Measurements from ENCODE around the gene DIRAS1. TPM values are rescaled to one million over a fixed set of nuclear protein-coding genes. Genes with fewer than 3 reads are reported as not detected.
"Not testable (repeated sequence)": the region's sequence is repeated elsewhere in the genome, so short reads cannot be mapped to it uniquely, and the experiment has no call there.

The DIRAS1 gene
- total RNA-seq, 2 experiments from 2014 or later, result not detected

GRCh38 chr19:2716275-2716650 lies 4.9 kb downstream of the DIRAS1 start:
- CTCF ChIA-PET, result no interaction called here
- peaks cover 11% of the 10 kb centered on the region for H3K27me3 Mint-ChIP-seq

GRCh38 chr19:2715470-2716274 lies 5.5 kb downstream of the DIRAS1 start:
- peaks cover 26% of the 10 kb centered on the region for H3K4me1 Mint-ChIP-seq (ENCODE audit: low read depth)
- Histone ChIP-seq H3K36me3 (ENCODE audit: insufficient read depth, low read length) (no peaks in the 10 kb centered on the region), H3K27me3 (ENCODE audit: control insufficient read depth in 1 of 2, insufficient read depth in 2 of 2, low read length in 2 of 2) (peaks cover 12 to 16% of the 10 kb centered on the region in 2 experiments), H3K9me3 (ENCODE audit: control insufficient read depth in 1 of 2, insufficient read depth in 1 of 2, low read length in 2 of 2) (peaks cover 0 to 34% of the 10 kb centered on the region in 2 experiments), H3K4me3 (ENCODE audit: low read length) (no peak overlapping the region), H3K27ac (ENCODE audit: low read depth in 1 of 2, low read length in 2 of 2) (no peak overlapping the region), H3K4me1 (ENCODE audit: insufficient read depth, low read length) (peaks cover 9% of the 10 kb centered on the region)
- intact Hi-C loops (cut with DNase I, micrococcal nuclease), result no loop called here
- ChIA-PET POLR2A (no interaction called here), CTCF (no interaction called here)
- DNase-seq (no peak), ATAC-seq (ENCODE audit: poor library complexity) (no peak)
- no peaks in the 10 kb centered on the region for H3K36me3 Mint-ChIP-seq (ENCODE audit: low read depth)
- no peak for TF ChIP-seq CTCF (IDR thresholded peaks at IDR 0.05)
- peaks cover 5% of the 10 kb centered on the region for H3K9me3 Mint-ChIP-seq
- H3K4me3 Mint-ChIP-seq, result no peak overlapping the region
- H3K27me3 Mint-ChIP-seq, result peaks cover 11% of the 10 kb centered on the region
- no peak overlapping the region for H3K27ac Mint-ChIP-seq

More at GRCh38 chr19:2716275-2716650, 4.9 kb downstream of the DIRAS1 start:
- Mint-ChIP-seq H3K4me3 (no peak overlapping the region), H3K36me3 (ENCODE audit: low read depth) (no peaks in the 10 kb centered on the region), H3K9me3 (peaks cover 5% of the 10 kb centered on the region), H3K27ac (no peak overlapping the region), H3K4me1 (ENCODE audit: low read depth) (peaks cover 25% of the 10 kb centered on the region)
- ATAC-seq (ENCODE audit: poor library complexity) (no peak), DNase-seq (peak in 1 of 14 experiments; percentile 13)
- peaks cover 0 to 34% of the 10 kb centered on the region in 2 experiments for H3K9me3 ChIP-seq (ENCODE audit: control insufficient read depth in 1 of 2, insufficient read depth in 1 of 2, low read length in 2 of 2)
- H3K4me1 ChIP-seq (ENCODE audit: insufficient read depth, low read length), result peaks cover 8% of the 10 kb centered on the region
- no peak overlapping the region for H3K27ac ChIP-seq (ENCODE audit: low read depth in 1 of 2, low read length in 2 of 2)
- H3K4me3 ChIP-seq (ENCODE audit: low read length), result no peak overlapping the region
- H3K27me3 ChIP-seq (ENCODE audit: control insufficient read depth in 1 of 2, insufficient read depth in 2 of 2, low read length in 2 of 2), result peaks cover 13 to 17% of the 10 kb centered on the region in 2 experiments
- no peak for TF ChIP-seq CTCF (IDR thresholded peaks at IDR 0.05)
- POLR2A ChIA-PET, result no interaction called here
- no peaks in the 10 kb centered on the region for H3K36me3 ChIP-seq (ENCODE audit: insufficient read depth, low read length)
- intact Hi-C loops (cut with DNase I, micrococcal nuclease), result no loop called here

DNA sequence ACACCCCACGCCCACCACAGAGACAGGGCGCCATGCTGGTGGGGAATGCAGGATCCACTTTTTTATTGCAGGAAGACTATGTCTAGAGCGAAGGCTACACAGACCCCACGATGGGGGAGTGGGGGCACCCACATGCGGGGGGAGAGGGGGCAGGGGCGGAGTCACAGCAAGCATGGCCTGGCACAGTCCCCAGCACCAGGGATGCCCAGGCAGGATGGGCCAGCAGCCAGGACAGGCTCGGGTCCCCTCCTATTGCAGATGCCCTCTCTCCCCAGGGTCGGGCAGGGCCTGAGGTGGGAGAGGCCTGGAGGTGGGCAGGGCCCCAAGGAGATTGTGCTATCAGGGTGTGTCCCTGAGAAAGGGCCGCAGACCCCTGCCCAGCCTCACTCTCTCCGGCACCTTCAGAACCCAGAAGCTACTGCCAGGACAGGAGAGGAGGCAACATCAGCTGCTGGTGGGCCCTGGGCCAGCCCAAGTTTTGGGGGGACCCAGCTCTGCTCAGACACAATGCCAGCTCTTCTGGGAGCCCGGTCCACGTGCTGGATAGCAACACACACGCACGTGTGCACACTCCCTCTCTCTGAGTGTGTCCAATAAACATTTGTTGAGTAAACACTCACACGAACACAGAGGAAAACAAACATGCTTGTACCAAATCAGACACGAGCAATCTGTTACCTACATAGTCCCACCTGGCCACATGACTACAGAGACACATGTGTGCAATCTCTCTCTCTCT lies 6.5 kb downstream of the DIRAS1 start:
- intact Hi-C loops (cut with DNase I, micrococcal nuclease), result no loop called here
- TF ChIP-seq CTCF (IDR thresholded peaks at IDR 0.05), result no peak
- no peaks in the 10 kb centered on the region for H3K36me3 ChIP-seq (ENCODE audit: insufficient read depth, low read length)
- POLR2A ChIA-PET, result no interaction called here
- peaks cover 5% of the 10 kb centered on the region for H3K9me3 Mint-ChIP-seq
- peaks cover 7% of the 10 kb centered on the region for H3K4me1 ChIP-seq (ENCODE audit: insufficient read depth, low read length)
- H3K27me3 Mint-ChIP-seq, result peaks cover 7% of the 10 kb centered on the region
- no peak overlapping the region for H3K4me3 ChIP-seq (ENCODE audit: low read length)
- H3K27me3 ChIP-seq (ENCODE audit: control insufficient read depth in 1 of 2, insufficient read depth in 2 of 2, low read length in 2 of 2), result peaks cover 3 to 7% of the 10 kb centered on the region in 2 experiments
- DNase-seq (no peak), ATAC-seq (ENCODE audit: poor library complexity) (no peak)
- peaks cover 27% of the 10 kb centered on the region for H3K4me1 Mint-ChIP-seq (ENCODE audit: low read depth)
- CTCF ChIA-PET, result no interaction called here
- no peak overlapping the region for H3K27ac ChIP-seq (ENCODE audit: low read depth in 1 of 2, low read length in 2 of 2)
- H3K4me3 Mint-ChIP-seq, result no peak overlapping the region
- no peaks in the 10 kb centered on the region for H3K36me3 Mint-ChIP-seq (ENCODE audit: low read depth)
- no peak overlapping the region for H3K27ac Mint-ChIP-seq
- peaks cover 0 to 27% of the 10 kb centered on the region in 2 experiments for H3K9me3 ChIP-seq (ENCODE audit: control insufficient read depth in 1 of 2, insufficient read depth in 1 of 2, low read length in 2 of 2)

DNA sequence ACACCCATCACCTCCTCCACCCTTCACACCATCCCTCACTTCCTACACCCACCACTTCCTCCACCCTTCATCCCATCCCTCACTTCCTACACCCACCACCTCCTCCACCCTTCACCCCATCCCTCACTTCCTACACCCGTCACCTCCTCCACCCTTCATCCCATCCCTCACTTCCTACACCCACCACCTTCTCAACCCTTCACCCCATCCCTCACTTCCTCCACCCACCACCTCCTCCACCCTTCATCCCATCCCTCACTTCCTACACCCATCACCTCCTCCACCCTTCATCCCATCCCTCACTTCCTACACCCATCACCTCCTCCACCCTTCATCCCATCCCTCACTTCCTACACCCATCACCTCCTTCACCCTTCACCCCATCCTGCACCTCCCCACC lies 7.1 kb downstream of the DIRAS1 start:
- peaks cover 25% of the 10 kb centered on the region for H3K4me1 Mint-ChIP-seq (ENCODE audit: low read depth)
- H3K4me3 ChIP-seq (ENCODE audit: low read length); intact Hi-C loops (cut with DNase I, micrococcal nuclease); H3K27me3 Mint-ChIP-seq; H3K4me1 ChIP-seq (ENCODE audit: insufficient read depth, low read length); H3K9me3 Mint-ChIP-seq; DNase-seq; ATAC-seq (ENCODE audit: poor library complexity); H3K4me3 Mint-ChIP-seq; H3K27me3 ChIP-seq (ENCODE audit: control insufficient read depth in 1 of 2, insufficient read depth in 2 of 2, low read length in 2 of 2); CTCF ChIA-PET; H3K27ac Mint-ChIP-seq; H3K36me3 ChIP-seq (ENCODE audit: insufficient read depth, low read length); H3K36me3 Mint-ChIP-seq (ENCODE audit: low read depth); H3K27ac ChIP-seq (ENCODE audit: low read depth in 1 of 2, low read length in 2 of 2); POLR2A ChIA-PET: not testable (repeated sequence)
- H3K9me3 ChIP-seq (ENCODE audit: control insufficient read depth in 1 of 2, insufficient read depth in 1 of 2, low read length in 2 of 2), result peaks cover 0 to 27% of the 10 kb centered on the region in 2 experiments

DNA sequence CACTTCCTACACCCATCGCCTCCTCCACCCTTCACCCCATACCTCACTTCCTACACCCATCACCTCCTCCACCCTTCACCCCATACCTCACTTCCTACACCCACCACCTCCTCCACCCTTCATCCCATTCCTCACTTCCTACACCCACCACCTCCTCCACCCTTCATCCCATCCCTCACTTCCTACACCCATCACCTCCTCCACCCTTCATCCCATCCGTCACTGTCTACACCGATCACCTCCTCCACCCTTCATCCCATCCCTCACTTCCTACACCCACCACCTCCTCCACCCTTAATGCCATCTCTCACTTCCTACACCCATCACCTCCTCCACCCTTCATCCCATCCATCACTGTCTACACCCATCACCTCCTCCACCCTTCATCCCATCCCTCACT lies 8.0 kb downstream of the DIRAS1 start:
- DNase-seq; H3K27me3 Mint-ChIP-seq; H3K4me1 ChIP-seq (ENCODE audit: insufficient read depth, low read length); H3K36me3 ChIP-seq (ENCODE audit: insufficient read depth, low read length); CTCF ChIA-PET; H3K4me3 ChIP-seq (ENCODE audit: low read length); H3K27me3 ChIP-seq (ENCODE audit: control insufficient read depth in 1 of 2, insufficient read depth in 2 of 2, low read length in 2 of 2); H3K36me3 Mint-ChIP-seq (ENCODE audit: low read depth); POLR2A ChIA-PET; H3K9me3 Mint-ChIP-seq; intact Hi-C loops (cut with DNase I, micrococcal nuclease); H3K4me3 Mint-ChIP-seq; H3K27ac ChIP-seq (ENCODE audit: low read depth in 1 of 2, low read length in 2 of 2); ATAC-seq (ENCODE audit: poor library complexity); H3K27ac Mint-ChIP-seq: not testable (repeated sequence)
- peaks cover 0 to 27% of the 10 kb centered on the region in 2 experiments for H3K9me3 ChIP-seq (ENCODE audit: control insufficient read depth in 1 of 2, insufficient read depth in 1 of 2, low read length in 2 of 2)
- peaks cover 25% of the 10 kb centered on the region for H3K4me1 Mint-ChIP-seq (ENCODE audit: low read depth)

Measured in CD4-positive, alpha-beta T cell (primary cell).